ENCODE results near the gene TIMM29.

TIMM29 gene

DNA sequence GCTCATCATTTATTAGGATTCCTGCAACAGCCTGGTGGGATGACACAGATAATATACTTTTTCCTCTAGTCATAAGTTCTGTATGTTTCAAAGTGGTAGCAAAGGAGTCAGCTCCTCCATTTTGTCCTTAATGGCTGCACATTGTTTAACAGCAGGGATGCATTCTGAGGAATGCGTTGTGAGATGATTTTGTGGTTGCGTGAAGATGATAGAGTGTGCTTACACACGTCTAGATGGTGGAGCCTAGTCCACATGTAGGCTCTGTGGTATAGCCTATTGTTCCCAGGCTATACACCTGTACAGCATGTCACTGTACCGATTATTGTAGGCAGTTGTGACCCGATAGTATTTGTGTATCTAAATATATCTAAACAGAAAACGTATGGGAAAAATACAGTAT lies 36.8 kb downstream of the TIMM29 start:
- TF ChIP-seq, protein P1, sequence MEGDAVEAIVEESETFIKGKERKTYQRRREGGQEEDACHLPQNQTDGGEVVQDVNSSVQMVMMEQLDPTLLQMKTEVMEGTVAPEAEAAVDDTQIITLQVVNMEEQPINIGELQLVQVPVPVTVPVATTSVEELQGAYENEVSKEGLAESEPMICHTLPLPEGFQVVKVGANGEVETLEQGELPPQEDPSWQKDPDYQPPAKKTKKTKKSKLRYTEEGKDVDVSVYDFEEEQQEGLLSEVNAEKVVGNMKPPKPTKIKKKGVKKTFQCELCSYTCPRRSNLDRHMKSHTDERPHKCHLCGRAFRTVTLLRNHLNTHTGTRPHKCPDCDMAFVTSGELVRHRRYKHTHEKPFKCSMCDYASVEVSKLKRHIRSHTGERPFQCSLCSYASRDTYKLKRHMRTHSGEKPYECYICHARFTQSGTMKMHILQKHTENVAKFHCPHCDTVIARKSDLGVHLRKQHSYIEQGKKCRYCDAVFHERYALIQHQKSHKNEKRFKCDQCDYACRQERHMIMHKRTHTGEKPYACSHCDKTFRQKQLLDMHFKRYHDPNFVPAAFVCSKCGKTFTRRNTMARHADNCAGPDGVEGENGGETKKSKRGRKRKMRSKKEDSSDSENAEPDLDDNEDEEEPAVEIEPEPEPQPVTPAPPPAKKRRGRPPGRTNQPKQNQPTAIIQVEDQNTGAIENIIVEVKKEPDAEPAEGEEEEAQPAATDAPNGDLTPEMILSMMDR (IDR thresholded peaks at IDR 0.05): no peak
- H3K27me3 ChIP-seq: no peaks in the 10 kb centered on the region
- H3K4me1 ChIP-seq (ENCODE audit: control insufficient read depth in 1 of 2, insufficient read depth in 1 of 2, low read depth in 1 of 2, low read length in 1 of 2): peaks cover 9 to 10% of the 10 kb centered on the region in 2 experiments
- no peak overlapping the region for H3K4me3 ChIP-seq (ENCODE audit: low read depth in 1 of 2, low read length in 1 of 2)
- H3K36me3 ChIP-seq: no peaks in the 10 kb centered on the region
- no peaks in the 10 kb centered on the region for H3K9me3 ChIP-seq
- no peak overlapping the region for H3K27ac ChIP-seq

DNA sequence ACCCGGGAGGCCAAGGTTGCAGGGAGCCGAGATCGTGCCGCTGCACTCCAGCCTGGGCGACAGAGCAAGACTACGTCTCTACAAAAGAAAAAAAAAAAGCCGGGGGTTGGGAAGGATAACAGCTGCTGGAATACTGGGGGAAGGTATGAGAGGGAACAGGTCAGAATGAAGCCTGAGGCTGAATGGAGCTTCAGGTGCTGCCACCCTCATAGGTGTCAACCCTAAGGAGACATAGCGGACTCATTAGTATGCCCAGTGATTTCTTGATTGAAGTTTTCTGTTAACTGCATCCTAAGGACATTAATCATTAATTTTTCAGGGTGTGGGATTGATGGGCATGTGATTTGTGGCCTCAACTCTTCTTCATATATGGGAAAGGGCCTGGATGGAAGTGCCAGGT lies 38.2 kb downstream of the TIMM29 start:
- peaks cover 5 to 6% of the 10 kb centered on the region in 2 experiments for H3K4me1 ChIP-seq (ENCODE audit: control insufficient read depth in 1 of 2, insufficient read depth in 1 of 2, low read depth in 1 of 2, low read length in 1 of 2)
- no peaks in the 10 kb centered on the region for H3K27me3 ChIP-seq
- TF ChIP-seq, protein P1 (IDR thresholded peaks at IDR 0.05): no peak
- no peaks in the 10 kb centered on the region for H3K9me3 ChIP-seq
- no peak overlapping the region for H3K4me3 ChIP-seq (ENCODE audit: low read depth in 1 of 2, low read length in 1 of 2)
- H3K36me3 ChIP-seq: no peaks in the 10 kb centered on the region
- H3K27ac ChIP-seq: no peak overlapping the region

DNA sequence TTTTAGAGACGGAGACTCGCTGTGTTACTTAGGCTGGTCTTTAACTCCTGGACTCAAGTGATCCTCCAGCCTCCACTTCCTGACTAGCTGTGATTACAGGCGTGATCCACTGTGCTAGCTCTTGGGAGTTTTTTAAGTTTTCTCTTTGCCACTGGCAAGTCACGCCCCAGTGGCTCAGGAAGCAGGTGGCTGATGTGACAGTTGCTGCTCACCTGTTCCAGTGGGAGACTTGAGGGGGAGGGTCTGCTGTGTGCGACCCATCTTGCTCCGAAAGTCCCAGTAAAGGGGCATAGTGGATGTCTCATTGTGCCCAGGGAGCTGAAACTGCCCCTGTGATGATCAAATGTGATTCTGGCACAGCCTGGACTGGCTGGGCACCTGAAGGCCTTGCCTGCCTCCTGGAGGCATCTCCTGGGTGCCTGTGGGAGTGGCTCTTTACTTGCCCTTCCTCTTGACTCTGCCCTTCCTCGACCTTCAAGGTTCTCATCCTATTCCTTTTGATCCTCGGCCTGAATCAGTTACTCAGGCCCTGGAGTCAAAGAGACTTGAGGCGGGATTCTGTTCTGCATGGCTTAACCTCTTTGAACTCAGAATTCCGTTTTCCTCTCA lies 40.0 kb downstream of the TIMM29 start:
- Histone ChIP-seq H3K27me3 (no peaks in the 10 kb centered on the region), H3K4me1 (ENCODE audit: control insufficient read depth in 1 of 2, insufficient read depth in 1 of 2, low read depth in 1 of 2, low read length in 1 of 2) (no peaks in the 10 kb centered on the region), H3K4me3 (ENCODE audit: low read depth in 1 of 2, low read length in 1 of 2) (no peak overlapping the region), H3K36me3 (no peaks in the 10 kb centered on the region), H3K9me3 (no peaks in the 10 kb centered on the region), H3K27ac (no peak overlapping the region)
- TF ChIP-seq, protein P1 (IDR thresholded peaks at IDR 0.05): no peak

DNA sequence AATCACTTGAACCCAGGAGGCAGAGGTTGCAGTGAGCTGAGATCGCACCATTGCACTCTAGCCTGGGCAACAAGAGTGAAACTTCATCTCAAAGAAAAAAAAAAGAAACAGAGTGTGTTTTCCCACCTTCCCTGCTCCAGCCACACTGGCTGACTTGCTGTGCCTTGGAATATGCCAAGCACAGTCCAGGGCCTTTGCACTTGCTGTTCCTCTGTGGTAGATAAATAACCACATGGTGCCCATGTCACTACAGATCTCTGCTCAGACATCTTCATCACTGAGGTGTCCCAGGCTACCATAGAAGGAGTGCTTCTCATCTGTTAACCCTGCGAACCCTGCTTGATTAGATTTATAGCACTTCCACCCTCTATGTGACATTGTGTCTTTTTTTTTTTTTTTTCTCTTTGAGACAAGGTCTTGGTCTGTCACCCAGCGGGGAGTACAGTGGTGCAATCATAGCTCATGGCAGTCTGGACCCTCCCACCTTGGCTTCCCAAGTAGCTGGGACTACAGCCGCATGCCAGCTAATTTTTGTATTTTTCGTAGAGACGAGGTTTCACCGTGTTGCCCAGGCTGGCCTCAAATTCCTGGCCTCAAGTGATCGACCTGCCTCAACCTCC lies 42.6 kb downstream of the TIMM29 start:
- no peaks in the 10 kb centered on the region for H3K9me3 ChIP-seq
- H3K27me3 ChIP-seq: no peaks in the 10 kb centered on the region
- no peaks in the 10 kb centered on the region for H3K4me1 ChIP-seq (ENCODE audit: control insufficient read depth in 1 of 2, insufficient read depth in 1 of 2, low read depth in 1 of 2, low read length in 1 of 2)
- TF ChIP-seq, protein P1 (IDR thresholded peaks at IDR 0.05): no peak
- no peaks in the 10 kb centered on the region for H3K36me3 ChIP-seq
- no peak overlapping the region for H3K27ac ChIP-seq
- H3K4me3 ChIP-seq (ENCODE audit: low read depth in 1 of 2, low read length in 1 of 2): no peak overlapping the region

DNA sequence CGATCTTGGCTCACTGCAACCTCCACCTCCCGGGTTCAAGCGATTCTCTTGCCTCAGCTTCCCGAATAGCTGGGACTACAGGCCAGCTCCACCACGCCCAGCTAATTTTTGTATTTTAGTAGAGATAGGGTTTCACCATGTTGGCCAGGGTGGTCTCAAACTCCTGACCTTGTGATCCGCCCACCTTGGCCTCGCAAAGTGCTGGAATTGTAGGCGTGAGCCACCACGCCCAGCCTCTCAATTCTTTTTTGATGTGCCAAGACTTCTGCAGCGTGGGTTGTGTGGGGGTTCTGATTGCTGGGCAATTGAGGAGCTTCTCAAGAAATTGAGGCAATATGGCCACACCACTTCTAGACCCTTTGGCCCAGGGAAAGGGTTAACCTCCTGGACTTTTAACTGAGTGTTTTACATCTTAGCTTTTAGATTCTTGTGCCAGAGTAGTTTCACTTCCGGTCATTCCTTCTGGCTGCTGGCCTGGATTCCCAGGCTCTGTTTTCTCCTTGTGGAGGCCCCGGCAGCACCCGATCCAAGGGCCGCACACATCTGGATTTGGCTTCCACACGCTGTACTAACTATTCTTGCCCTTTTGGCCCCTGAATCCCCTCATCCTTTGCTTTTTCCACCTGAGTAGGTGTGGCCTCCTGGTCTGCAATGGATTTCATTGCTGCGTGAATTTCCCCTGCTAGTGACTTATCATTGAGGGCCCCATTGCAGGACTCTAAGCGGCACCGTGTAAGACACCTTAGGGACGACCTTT lies 46.9 kb downstream of the TIMM29 start:
- Histone ChIP-seq H3K27me3 (no peaks in the 10 kb centered on the region), H3K4me3 (ENCODE audit: low read depth in 1 of 2, low read length in 1 of 2) (no peak overlapping the region), H3K36me3 (no peaks in the 10 kb centered on the region), H3K9me3 (no peaks in the 10 kb centered on the region), H3K27ac (no peak overlapping the region), H3K4me1 (ENCODE audit: control insufficient read depth in 1 of 2, insufficient read depth in 1 of 2, low read depth in 1 of 2, low read length in 1 of 2) (peaks cover 5 to 11% of the 10 kb centered on the region in 2 experiments)
- TF ChIP-seq, protein P1 (IDR thresholded peaks at IDR 0.05): no peak
